NCI-H2107 treated with DMSO at 0.1 percent for 48 hours (cell line): Measurements from ENCODE around the gene COL5A2.

Experiments used
- DNase-seq: peaks from one replicate; lab custom pipeline; 2025; ENCODE audit not compliant: unreplicated experiment; lab: John Stamatoyannopoulos, UW

COL5A2 gene

DNA sequence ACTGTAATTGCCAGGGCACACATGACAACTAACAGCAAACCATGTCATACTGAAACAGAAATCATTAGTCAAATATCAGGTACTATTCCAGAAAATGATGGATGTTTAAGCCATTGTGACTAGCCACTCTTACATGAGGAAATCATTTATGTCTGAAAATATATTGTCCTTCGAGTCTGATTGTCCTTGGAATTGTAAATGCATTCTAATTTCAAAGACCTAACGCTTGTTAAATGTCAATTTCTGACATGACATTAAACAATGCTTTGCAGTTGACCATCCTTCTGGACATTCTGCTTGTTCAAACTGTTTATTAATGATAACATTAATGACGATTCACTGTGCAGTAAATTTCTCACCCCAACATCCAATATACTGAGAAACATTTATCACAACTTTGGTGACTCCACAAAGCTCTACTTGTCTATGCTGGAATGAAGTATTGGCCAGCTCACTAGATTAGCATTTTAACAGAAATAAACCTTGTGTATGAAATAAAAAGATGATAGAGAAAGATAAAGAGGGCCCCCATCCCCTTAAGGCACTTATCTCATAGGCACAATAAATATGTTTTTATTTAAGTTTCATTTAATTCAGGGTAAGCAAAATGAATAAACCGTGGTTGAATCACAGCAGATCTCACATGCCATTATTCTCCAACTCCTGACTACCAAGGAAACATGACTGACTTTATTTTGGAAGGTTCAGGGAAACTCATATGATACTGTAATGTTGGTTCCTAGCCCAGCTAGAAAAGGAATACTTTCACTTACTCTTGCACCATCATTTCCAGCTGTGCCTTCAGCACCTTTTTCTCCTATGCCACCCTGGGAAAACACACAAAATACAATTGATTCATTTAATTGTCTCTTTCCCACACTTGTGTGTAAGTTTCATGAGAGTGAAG, 123.1 kb downstream of the COL5A2 start:
- no peak for DNase-seq

DNA sequence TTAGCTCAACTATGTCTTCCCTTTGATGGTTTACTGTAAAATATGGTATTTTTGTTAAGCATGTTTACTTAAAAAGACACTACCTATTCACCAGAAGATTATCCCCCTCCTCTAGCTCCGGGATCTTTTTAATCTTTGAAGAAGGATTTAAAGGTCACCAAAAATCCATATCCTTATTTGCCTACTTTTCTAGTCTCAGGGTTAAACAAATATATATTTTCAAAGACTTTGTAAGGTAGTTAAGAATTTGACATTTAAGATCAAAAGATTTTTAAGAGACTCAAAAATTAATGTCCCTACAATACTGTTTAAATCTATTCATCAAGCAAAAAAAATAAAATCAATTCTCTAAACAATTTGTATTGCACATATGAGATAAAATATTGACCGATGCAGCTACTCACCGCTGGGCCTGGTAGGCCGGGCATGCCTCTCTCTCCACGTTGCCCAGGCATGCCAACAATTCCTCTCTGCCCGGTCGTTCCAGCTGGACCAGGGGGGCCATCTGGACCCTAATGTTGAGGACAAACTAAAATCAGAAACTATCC, 129.3 kb downstream of the COL5A2 start:
- DNase-seq: no peak

DNA sequence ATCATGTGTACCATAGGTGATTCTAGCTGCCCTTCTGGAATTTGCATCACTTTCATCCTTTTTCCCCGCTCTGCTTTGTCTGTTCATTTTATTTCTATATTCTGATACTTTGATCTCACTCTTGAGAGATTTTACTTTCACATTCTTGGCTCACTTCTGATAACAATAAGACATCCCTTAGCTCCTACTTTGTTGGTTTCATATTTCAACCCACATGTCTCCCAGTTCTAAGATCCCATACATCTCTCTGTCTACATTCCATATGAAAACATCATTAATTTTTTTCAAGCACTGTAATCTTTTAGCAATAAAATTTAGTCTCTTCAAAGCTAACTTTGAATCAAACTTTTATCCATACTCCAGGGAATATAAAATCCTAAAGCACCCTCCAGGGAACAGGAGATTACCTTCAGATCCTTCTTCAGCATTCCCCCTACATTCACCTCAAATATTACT, 129.8 kb downstream of the COL5A2 start:
- no peak for DNase-seq

DNA sequence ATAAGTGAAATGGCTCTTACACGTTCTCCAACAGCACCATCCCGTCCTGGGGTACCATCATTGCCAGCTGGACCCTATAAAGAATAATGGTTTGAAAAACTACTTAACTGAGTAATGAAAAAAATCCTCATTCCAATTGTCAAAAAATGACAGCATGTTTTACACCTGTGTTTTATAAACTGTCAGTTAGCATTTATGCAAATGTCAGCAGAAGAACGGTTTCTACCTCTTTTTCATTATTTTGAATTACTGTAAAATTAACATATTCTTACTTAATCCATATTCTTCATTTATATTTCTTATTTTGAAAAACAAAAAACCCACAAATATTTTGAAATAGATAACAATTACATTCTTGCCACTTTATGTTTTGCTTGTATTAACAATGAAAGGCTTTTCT, 131.4 kb downstream of the COL5A2 start:
- no peak for DNase-seq

DNA sequence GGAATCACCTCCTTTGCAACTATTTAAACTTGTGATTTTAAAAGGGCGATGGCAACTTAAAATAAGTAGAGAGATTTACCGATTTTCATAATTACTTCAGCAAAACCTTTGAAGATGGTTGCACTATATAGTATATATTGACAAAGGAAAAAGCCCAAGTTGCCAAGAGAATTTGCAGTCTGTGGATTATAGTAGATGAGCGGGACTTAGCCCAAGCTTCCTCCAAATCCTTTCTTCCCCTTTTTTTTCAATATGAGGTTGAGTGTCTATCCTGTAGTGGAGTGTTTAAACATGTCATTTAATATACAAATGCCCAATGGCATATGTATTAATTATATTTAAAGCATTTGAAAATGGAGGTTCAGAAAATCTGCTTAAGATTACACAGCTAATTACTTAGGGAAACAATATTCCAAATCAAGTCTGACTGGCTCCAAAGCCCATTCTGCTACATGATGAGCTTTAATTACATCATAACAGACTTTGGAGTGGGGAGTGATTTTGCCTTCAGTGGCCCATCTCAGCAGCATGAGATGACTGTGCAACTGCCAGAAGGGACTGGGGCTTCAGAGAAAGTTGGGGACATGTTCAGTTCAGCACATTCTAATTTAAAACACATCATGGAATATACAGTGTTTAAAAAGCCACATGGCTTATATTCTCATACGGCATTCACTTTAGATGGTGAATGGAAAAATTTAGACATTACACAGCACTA, 132.2 kb downstream of the COL5A2 start:
- DNase-seq: no peak

DNA sequence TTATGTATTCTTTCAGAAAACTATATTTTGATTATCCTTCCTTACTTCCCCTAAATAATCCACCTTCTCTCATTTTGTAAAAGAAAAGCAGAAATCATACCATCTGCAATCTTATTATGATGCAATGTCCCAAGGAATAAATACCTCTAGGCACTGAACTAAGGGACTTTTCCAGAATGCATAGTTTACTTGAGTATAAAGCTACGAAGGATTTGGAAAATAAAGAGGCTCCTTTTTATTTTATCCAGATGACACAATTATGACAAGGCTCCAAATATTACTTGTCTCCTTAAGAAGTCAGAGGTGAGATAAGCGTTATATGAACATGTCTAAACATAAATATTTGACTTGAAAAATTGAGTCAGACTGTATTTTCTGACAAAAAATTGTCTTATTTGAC, 133.2 kb downstream of the COL5A2 start:
- no peak for DNase-seq

DNA sequence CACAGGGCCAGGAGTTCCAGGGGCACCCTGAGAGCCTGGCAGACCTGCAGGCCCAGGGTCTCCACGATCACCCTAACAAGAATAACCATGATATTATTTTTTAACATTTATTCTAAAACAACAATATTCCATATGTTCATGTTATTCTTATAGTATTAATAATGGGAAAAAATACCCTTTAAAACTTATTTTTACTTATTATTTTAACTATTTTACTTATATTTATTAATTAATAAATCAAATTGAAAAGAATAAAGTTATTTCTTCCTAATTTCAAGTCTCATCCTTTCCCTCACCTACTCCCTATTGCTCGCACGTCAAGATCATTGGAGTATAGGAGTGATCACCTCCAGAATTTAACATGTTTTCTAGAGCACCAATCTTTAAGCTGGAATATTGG, 133.7 kb downstream of the COL5A2 start:
- no peak for DNase-seq

DNA sequence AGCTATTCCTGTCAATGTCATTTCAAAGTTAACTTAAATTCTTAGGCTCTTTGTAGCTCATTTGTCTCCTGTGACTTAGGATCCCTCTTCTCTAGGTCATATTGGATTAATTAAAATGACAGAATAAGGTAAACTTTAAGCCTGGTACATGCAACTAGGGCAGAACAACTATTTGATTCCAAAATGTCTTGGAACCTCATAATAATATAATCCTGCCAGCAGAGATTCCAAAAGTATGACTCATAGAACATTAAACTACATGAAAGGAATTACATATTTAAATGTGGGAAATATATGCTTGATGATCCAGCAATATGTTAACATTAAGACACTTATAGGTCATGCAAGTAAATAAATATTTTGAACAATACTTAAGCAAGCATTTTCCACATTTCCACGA, 142.0 kb downstream of the COL5A2 start:
- DNase-seq: no peak

DNA sequence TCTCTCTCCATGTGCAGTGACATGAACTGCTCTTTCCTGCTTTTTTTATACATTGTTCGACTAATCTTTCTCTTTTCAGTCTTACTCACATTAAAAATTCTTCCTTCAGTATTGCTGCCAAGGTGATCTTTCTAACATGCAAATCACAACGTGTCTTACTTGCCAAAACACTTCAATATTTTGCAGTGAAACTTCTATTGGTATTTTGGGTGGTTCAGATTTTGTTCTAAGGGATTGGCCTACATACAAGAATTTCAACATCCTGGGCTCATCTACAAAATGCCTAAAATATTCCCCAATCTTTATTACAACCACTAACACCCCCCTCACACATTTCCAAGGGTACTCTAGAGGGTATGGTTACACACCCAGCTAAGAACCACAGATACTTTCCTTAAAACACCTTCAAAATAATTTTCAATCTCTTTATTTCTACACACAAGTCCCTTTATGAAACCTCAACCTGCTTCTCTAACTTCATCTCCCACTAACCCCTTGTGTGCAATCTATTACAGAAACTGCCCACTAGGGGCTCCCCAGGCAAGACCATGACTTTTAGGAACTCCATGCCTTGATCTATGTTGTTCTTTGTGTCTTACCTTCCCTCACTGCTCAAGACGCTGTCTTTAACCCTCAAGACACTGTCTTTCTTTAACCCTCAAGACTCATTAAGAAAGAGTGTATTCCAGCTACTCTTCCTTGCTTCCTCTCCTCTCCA, 154.5 kb downstream of the COL5A2 start:
- DNase-seq: no peak

DNA sequence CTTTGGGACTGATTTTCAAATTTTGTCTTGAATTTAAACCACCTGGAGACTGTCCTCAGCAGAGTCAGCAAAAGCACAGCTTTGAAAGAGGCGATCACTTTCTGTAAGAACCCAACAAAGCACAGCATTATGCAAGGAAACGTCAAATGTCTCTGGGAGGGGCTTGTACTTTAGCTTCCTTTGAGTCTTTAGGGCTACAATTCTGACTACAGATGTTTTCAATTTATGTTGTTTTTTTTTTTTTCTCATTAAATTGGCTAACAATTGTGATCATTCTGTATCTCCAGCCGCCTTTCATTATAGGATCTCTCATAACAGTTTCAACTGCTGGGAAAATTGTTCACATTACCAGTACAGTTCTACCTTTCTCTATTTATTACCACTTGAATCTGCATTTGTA, 157.1 kb downstream of the COL5A2 start:
- no peak for DNase-seq

DNA sequence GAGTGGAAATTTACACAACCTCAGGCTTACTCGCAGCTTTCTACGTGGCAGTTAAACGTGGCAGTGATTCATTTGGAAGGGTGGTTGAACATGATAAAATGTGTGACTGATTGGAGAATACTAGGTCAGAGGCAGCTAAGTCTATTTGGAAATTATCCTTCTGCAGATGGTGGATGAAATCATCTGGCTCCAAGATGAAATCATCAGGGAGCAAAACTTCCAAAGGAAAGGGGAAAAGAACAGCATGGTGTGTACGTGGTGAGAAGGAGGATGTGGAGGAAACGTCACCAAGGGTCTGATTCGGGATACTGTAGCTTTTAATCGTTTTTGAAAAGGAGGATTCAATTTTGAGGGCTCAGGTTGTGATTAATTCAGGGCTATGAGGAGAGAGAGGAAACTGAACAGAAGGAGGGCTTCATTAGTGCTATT, 157.5 kb downstream of the COL5A2 start:
- no peak for DNase-seq

DNA sequence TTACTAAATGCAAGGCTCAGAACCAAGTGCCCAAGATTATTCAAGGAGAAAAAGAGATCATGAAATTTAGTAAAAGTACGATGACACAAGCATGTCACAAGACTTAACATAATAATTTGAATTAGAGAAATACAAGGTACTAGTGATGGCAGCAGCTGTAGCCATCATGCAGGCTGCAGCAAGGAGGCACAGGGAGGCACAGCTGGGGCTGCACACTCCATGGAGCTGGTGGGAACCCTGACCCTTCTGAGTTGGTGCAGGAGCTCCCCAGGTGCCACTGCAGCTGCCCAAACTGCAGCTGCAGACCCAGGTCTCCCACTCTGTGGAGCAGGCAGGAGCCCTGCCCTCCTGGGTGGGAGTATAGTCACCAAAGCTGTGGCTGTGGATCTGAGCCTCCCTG, 159.4 kb downstream of the COL5A2 start:
- no peak for DNase-seq

DNA sequence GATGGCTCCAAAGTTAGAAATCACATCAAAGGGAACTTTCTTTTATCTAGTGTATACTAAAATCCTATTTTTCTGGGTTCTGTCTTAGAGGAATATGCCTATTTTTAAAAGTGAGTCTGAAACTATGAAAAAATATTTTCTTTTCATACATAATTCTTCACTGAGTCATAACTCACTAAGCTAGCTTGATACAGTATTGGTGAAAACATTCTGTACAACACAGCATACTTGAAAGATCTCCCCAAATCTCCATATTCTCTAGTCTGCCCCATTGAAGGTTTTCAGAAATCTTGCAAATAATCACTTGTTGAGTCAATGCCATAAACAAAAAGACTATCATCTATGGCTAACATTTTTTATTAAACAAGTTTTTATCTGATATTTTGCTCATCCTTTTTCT, 160.9 kb downstream of the COL5A2 start:
- no peak for DNase-seq

DNA sequence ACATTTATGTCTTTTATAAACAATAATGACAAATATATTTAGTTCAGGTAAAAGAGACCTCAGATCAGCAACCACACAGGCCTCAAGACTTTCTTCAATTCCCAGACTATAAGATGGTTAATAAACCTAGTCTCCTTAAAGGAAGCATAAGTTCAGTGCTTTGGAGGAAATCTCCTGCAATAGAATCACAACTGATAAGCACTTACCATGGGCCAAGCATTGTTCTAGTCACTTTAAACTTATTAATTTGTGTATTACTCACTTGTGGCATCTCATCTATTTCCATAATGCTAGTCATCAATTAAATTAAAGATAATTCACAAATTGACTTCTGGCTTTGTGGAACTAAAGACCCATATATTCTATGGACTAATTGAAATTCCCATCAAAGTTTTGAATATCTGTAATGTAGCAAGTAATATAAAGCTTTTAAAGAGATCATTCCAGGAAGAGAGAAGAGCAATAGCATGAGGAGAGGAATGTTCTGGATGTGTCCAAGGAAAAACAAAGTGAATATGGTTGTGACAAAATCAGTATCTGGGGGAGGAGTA, 163.2 kb downstream of the COL5A2 start:
- no peak for DNase-seq

DNA sequence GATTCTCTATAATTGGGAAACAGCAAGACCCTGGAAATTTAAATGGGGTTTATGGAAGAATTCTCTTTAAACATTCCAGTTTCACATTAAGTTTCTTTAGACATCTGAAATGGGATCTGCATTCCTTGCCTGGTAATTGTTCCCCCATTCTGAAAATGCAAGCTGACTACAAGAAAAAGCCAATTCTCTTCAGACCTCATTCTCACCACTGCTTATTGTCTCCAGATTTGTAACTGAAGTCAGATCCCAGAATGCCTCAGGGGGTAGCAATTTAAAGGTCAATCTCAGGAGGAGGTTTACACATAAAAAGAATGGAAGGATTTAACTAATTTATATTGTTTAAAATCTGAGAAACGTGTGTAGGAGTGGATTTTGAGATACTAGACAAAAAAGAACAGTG, 164.2 kb downstream of the COL5A2 start:
- DNase-seq: no peak

DNA sequence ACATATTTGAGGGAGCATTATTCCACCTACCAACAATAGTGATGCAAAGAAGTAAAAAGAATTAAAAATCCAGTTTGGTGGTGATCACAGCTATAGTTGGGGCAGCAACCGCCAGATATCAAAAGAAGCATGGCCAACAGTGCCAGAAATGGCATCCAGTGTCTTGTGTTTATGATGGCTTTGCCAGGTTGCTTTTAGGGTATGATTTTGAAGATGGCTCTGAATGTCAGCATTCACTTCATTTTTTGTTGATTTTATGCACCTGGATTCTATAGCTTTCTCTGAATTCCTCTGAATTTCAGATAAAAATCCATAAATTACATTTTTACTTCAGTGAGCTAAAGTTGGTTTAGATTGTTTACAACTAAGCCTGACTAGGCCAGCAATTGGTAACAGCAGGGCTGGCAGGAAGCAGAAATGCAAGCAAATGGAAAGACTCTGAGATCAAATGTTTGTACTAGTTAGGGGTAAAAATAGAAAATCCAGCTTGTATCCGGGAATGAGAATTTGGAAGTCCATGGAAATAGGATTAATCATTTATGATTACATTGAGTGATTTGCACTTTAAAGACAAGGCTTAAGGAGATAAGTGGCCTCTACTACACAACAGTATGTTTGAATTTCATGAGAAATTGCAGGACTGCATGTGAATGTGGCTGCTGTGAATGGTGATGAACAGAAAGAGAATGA, 165.0 kb downstream of the COL5A2 start:
- DNase-seq: no peak

DNA sequence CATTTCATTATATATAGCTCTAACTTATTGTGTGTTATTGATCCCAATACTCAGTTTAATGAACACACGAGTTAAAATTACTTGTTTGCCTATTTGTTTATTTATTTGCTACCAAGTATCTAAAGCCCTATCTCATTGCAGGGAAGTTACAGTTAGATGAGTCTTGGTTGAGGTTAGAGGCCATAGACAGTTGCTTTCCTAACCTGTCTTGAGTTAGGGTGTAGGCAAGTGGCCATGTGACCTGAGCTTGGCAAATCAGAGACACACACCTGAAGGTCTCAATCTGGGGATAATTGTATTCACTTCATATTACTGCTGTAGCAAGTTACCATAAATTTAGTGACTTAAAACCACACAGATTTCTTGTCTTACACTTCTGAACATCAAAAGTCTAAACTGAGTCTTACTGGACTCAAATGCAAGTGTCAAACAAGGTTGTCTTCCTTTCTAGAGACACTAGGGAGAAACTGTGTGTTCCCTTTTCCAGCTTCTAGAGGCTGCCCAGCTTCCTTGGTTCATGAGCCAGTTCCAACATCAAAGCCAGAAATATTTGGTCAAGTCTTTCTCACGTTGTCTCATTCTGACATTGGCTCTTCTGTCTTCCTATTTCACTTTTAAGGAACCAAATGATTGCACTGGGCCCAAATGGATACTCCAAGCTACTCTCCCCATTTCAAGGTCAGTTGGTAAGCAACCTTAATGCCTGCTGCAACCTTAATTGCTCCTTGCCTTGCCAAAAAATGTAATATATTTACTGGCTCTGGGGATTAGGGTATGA, 165.7 kb downstream of the COL5A2 start:
- DNase-seq: no peak

DNA sequence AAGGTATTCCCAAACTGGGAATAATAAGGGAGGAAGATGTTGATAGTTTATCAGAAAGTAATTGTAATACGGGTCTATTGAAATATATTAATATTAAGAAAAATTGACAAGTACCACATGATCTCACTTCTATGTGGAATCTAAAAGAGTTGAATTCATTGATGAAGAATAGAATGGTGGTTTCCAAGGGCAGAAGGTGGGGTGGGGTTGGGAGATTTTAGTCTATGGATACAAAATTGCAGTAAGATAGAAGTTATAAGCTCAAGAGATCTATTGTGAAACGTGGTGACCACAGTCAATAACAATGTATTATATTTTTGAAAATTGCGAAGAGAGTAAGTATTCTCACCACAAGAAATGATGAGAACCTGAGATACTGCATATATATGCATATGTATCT, 166.5 kb downstream of the COL5A2 start:
- no peak for DNase-seq

DNA sequence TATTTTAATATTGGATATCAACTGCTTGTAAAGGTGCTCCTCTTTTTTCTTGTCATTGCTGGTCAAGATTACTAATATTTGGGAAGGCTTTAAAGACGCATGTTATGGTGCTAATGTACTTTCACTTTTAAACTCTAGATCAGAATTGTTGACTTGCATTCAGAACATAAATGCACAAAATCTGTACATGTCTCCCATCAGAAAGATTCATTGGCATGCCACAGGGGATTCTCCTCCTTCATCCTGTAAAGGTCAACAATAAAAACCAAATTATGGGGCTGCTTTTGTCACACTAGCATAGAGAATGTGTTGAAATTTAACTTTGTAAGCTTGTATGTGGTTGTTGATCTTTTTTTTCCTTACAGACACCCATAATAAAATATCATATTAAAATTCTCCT, 167.2 kb downstream of the COL5A2 start:
- DNase-seq: no peak

DNA sequence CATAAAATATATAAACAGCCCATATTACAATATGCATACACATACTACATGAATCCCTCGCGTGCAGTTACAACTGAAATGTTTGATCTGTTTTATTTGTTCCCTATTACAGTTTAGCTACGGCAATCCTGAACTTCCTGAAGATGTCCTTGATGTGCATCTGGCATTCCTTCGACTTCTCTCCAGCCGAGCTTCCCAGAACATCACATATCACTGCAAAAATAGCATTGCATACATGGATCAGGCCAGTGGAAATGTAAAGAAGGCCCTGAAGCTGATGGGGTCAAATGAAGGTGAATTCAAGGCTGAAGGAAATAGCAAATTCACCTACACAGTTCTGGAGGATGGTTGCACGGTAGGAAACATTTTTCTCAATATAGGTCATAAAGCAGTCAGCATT, 169.0 kb downstream of the COL5A2 start:
- no peak for DNase-seq
